ENCODE measurements around the gene PAOX.
"Not testable (repeated sequence)": the region's sequence is repeated elsewhere in the genome, so short reads cannot be mapped to it uniquely, and the experiment has no call there.

The PAOX gene

DNA sequence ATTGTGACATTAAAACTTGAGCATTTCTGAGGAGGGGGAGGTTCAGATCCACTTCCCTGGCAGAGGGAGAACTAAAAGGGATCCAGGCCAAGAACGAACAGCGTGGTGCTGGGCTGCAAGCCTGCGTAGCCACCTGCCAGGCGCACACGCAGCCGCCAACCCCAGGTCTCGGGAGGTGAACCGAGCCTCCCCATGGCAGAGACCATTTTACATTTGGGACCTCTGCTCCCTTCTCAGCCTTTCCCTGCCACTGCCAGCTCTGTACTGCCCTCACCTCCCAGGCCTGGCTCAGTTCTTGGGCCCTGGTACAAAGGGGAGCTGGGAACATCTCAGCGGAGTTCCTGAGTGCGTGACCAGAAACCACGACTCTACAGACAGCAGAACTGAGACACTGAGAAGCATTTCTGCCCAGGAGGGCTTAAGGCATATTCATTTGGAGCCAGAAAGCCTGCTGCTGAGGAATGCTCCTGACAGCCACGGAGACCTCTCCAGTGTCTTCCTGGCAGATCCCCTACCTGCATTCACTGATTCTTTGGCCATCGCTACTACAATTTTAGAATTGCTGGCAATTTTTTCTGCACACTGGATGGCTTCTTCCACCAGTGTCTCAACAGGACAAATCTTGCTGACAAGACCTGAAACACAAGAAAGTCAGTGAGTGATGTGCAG, 13.5 kb upstream of the PAOX start:
- DNase-seq, result no peak

DNA sequence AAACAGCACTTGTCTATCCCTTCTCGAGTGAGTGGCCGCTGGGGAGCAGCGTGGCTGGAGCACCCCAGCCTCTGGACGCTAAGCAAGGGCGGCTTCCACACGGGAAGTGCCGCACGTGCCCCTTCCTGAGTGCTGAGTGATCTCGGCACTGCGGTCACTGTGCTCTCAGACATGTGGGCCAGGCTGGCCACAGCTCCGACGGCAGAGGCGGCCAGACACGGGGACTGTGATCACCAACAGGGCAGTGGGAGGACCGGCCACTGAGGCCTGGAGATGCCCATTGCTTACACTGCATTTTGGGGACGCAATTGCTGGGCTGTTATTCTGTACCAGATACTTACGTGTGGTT, 13.0 kb upstream of the PAOX start:
- no peak for DNase-seq

DNA sequence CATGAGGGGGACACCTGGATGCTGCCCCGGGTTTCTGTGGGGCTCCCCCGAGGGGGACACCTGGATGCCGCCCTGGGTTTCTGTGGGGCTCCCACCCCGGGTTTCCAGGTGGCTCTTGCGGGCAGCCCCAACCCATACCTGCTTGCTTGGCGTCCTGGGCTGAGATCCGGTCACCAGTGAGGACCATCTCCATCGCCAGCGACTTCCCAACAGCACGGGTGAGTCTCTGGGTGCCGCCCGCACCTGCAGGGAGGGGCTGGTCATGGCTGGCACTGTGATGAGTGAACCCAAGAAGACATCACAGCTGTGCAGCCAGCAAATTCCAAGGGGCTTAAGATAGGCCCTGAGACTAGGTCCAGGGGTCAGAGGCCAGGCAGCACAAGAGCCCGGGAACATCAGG, 12.3 kb upstream of the PAOX start:
- no peak for DNase-seq

DNA sequence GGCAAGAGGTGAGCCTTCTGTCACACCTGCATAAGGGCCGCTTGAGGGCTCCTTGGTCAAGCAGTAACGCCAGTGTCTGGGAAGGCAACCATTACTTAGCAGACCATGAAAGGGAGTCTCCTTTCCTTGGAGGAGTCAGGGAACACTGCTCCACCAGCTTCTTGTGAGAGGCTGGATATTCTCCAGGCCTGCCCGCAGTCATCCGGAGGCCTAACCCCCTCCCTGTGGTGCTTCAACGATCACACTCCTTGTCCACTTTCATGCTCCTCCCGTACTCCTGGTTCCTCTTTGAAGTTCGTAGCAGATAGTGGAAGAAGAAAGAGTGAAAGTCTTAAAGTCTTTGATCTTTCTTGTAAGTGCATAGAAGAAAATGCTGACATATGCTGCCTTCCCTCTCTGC, 11.6 kb upstream of the PAOX start:
- not testable (repeated sequence) for DNase-seq

DNA sequence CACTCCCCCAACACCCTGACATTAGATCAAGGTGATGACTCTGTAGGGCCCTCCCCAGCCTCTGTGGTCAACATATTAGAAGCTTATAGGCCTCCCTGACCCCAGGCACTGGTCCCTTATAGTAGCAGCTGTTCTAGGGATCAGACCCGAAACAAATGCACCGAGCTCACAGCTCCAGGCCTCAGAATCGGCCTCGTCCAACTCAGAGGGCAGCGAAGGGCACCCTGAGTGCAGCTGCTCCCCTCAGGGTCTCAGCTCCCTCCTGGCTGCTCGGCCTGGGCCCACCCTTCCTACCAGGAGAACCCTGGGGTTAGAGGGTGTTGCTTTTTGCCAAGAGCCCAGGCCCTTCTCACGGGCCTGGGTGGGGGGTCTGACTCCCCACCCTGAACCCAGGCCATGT, 10.9 kb upstream of the PAOX start:
- no peak for DNase-seq

DNA sequence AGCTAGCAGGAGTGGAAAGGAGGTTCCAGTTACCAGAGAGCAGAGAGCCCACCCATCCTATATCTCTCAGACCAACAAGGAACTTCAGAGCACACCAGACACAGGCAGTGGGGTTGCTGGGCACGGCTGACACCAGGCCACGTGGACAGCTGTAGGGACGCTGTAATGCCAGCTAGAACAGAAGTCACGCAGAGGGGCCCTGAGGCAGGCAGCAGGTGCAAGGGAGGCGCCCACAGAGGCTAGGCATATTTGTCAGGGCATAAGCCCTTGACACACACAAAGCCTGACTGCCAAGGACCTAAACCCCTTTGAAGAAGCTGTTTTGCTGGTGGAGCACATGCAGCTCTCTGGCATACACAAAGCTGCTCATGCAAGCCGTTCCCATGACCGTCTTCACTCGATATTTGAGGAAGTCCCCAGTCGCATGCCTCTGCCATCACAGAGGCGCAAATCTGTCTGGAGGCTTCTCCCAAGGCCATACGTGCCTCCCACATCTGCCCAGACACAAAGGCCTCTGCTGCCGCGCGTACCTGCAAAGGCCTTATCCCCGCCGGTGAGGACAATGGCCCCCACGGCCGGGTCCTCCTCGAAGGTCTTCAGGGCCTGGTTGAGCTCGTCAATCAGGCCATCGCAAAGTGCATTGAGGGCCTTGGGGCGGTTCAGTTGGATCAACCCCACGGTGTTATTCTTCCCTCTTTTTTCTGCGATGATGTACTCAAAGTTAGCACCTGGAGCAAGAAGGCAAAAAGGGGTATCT, 8.9 kb upstream of the PAOX start:
- no peak for DNase-seq

DNA sequence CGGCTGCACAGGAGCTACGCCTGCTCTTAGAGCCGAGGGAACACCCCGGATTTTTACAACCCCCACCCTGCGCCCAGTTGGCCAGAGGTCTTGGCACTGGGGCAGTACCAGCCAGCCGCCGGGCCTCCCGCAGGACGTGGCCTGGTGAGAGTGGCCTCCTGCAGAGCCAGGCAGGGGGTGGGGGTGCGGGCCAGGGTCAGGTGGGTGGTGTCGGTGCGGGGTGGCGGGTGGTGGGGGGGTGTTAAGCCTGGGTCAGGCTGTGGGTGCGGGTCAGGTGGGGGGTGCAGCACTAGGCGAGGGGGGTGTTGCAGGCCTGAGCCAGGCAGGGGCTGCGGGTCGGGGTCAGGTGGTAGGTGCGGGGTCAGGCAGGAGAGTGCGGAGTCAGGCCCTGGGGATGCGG, 6.6 kb upstream of the PAOX start:
- no peak for DNase-seq

DNA sequence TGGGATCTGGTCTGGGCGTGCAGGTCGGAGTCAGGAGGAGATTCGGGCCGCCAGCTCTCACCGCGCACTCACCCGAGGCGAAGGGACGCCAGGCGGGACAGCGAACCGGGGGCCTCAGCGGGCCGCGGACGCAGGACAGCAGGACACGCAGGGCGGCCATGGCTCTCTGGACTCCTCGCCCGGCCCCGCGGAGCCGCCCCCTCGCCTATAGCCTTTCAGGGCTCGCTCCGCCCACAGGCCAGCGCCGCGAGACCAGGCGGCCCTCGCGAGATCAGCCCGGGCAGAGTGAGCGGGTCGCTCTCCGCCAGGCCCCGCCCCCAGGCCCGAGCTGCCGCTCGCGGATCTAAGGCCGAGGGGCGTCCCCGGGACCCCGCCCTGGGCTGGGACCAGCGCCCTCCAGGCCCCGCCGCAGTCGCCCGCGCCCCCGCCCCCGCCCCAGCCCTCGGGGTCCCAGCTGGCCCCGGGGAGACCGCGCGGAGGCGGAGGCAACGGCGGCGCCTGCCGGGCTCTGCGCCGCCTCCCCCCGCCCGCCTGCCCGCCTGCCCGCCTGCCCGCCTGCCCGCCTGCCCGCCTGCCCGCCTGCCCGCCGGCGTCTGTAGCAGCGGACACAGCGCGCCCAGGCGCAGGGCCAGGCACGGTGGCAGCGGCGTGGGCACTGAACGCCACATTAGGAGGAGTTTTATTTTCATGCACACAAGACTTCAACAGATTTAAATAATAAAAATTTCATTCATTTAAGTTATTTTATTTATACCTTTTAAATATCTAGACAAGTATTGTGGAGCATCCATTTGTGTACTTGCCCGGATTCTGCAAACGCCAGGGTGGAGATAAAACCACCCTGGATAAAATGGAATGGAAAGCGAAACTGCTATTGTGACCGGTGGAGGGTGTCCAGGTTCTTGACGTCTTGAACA, 5.6 kb upstream of the PAOX start, which contains the start of gene ECHS1:
Gene ECHS1 (minus strand): TSS at position 181 of the 917 bp plus-strand sequence. CDS start 21 bp downstream, at position 160.
- DNase-seq, result peak; percentile 81

DNA sequence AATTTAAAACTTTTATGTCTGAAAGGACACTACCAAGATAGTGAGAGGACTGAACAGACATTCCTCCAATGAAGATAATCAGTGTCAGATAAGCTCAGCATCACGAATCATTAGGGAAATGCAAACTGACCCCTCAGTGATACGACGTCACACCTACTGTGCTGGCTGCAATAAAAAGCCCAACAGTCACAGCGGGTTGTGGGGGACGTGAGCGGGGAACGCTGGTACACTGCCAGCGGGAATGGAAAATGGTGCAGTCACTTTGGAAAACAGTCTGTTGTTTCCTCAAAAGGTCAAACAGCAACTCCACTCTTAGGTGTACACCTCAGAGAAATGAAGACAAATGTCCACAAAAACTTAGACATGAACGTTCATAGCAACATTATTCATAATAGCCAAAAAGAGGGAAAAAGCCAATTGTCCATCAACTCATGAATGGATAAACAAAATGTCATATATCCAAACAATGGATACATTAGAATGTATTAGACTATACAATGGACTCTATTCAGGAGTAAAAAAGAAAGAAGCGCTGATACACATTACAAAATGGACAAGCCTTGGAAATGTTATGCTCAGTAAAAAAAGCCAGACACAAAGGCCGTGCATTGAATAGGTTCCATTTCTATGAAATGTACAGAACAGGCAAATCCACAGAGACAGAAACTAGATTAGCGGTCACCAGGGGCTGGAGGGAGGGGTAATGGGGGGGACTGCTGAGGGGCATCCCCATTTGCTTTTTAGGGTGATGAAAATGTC, 3.5 kb upstream of the PAOX start:
- DNase-seq, result no peak

DNA sequence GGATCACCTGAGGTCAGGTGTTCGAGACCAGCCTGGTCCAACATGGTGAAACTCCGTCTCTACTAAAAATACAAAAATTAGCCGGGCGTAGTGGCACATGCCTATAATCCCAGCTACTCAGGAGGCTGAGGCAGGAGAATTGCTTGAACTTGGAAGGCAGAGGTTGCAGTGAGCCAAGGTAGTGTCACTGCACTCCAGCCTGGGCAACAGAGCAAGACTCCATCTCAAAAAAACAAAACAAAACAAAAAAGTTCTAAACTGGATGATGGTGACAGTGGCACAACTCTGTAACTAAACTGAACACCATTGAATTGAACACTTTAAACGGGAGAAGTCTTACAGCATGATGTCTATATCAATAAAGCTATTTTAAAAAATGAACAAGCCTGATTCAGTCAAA, 2.9 kb upstream of the PAOX start:
- not testable (repeated sequence) for DNase-seq

DNA sequence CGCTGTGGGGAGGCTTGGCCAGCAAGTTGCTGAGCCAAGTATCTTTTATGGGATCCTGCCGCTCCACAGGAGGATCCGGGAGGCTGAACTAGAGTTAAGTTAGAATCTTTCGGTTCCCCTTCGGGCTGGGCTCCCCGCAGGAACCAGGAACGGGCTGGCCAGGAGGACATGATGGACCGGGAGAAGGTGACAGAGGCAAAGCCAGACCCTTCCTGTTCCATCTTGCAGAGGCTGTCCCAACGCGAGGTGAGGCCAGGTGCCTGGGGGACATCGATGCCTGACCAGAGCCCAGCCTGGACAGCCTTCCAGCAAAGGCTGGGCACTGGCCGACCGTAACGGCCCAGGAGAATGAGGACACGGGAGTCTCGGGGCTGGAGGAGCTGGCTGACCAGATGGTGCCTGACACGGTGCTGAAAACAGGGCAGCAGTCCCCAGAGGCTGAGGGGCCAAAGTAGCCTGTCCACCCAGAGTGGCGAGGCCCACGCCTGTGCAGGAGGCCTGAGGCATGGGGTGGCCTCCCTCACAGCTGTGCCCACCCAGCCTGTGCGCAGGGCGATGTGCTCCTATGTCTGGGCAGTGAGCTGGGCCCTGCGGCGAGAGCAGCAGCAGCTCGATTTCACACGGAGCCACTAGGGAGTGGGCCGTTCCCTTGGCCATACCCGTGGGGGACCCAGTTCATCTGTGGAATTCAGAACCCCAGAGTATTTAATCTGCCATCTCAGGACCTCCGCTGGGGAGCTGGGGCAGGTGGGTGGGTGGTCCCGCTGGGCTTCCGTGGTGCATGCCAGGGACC, 1.8 kb upstream of the PAOX start:
- no peak for DNase-seq

DNA sequence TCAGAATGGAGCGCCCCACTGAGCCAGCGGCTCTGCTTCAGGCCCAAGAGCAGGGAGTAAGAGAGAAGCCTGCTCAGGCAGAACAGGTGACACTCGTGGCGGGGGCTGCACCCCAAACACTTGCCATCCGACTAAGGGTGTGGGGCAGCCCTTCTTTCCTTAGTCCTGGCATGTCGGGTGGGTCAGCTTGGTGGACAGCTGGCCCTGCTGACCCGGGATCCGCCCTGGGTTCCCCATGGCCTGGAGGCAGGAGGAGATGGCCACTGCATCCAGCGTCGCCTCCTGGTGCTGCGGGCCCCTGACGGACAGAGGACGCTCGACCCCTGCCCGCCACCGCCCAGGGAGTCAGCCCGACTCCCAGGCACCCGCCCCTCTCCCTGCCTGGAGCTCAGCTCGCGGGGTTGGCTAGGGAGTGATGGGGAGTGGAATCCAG, 1.2 kb upstream of the PAOX start:
- DNase-seq, result no peak

DNA sequence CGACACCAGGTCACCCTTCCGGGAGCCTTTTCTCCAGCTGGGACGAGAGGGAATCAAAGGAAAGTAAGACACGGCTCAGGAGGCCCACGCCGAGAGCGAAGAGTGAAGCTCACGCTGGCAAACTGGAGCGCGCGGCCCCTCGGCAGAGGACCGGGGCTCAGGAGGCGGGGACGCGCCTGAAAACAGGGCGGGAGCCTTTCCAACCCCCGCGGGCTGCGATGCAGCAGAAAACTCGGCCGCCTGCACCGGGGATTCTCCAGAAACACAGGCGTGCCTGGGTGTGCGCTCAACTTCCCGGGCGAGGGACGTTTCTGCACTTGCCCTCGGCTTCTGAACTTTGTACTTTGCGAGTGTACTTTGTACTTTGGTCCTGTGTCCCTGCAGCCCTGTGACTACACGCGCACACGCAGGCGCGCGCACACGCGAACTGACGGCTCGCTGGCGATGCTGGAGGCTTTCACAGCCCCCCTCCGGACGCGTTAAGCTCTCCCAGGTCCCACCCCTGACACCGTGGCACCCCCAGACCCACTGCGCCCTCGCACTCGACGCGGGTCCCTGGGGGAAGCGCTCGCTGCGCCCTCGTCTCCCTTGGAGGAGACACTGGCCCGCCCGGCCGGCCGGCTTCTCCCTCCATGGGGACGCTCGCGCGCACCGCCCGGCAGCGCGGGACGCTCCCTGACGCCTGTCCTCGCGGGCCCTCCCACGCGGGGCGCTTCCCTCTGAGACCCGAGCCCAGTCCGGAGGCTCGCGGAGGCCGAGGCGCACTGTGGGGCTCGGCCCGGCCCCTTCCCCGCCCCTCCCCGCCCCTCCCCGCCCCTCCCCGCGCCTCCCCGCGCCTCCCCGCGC, 588 bp upstream of the PAOX start:
- DNase-seq, result no peak

DNA sequence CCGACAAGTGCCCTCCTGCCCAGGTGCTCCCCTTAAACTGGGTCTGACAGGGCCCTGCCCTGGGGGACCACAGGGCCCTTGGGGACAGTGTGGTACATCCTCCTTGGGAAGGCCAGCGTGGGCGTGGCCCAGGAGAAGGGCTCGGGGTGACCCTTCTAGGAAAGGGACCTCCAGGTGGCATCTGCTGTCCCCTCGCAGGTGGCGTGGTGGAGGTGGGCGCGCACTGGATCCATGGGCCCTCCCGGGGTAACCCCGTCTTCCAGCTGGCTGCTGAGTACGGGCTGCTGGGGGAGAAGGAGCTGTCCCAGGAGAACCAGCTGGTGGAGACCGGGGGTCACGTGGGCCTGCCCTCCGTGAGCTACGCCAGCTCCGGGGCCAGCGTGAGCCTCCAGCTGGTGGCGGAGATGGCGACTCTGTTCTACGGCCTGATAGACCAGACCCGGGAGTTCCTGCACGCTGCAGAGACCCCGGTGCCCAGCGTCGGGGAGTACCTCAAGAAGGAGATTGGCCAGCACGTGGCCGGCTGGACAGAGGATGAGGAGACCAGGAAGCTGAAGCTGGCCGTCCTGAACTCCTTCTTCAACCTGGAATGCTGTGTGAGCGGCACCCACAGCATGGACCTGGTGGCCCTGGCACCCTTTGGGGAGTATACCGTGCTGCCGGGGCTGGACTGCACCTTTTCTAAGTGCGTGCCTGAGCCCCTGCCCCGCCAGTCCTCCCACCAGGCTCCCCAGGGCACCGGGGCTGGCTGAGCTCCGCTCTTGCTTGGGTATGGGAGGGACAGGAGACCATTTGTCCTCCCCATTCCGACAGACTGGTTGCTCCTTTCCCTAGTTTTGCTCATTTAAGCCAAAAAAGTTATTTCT, 972 bp downstream of the PAOX start:
- DNase-seq, result no peak

DNA sequence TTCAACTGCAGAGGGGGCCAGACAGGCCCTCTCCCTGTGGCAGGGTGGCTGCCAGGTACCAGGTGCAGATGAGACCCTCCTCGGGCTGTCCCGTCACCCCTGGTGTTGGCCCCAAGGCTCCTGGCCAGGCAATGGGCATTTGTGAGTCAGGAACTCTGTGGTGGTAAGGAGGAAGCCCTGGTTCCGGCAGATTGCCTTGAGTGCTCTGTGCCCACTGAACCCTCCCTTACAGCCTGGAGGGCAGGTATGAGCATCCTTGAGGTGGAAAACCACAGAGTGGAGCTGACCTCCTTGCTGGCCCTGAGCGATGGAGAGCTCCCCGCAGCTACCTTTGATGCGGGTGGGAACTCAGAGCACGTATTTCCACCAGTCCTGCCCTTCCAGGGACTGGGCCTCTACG, 2.0 kb downstream of the PAOX start:
- no peak for DNase-seq

DNA sequence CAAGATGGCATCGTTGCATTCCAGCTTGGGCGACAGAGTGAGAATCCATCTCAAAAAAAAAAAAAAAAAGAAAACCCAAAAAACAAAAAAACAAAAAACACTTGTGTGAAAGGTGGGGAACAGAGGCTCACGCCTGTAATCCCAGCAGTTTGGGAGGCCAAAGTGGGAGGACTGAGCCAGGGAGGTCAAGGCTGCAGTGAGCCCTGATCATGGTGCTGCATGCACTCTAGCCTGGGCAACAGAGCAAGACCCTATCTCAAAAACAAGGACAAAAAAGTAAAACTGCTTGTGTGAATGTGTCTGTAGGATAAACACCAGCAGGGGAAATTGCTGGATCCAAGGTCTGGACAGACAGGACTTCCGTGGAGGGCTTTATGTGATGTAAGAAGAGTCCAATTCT, 4.5 kb downstream of the PAOX start:
- DNase-seq, result no peak

DNA sequence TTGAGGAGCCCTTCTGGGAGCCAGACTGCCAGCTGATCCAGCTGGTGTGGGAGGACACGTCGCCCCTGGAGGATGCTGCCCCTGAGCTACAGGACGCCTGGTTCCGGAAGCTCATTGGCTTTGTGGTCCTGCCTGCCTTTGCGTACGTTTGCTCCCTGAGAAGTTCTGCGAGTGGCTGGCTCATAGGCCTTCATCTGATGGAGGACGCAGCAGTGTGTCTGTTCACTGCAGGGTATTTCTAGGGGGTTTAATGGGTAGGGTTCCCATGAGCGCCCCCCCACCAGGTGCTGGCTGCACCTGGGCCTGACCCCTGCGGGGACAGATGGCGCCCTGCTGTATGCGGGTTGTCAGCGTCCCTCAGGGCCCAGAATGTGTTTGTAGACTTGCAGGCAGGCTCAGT, 5.0 kb downstream of the PAOX start:
- DNase-seq, result no peak

DNA sequence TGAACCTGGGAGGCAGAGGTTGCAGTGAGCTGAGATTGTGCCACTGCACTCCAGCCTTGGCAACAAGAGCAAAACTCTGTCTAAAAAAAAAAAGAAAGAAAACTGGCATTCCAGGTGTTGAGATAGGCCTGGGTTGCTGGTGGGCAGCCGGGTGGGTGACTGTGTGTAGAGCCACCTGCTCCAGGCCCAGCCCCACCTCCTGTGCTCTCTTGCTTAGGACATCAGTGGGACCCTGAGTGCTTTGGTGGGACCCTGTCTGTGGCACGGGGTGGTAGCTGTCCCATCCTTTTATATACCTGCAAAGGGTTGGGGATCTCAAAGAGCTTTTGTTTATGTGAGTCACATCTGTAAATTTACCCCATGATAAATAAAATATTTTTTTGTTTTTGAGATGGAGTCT, 6.2 kb downstream of the PAOX start:
- DNase-seq, result no peak

DNA sequence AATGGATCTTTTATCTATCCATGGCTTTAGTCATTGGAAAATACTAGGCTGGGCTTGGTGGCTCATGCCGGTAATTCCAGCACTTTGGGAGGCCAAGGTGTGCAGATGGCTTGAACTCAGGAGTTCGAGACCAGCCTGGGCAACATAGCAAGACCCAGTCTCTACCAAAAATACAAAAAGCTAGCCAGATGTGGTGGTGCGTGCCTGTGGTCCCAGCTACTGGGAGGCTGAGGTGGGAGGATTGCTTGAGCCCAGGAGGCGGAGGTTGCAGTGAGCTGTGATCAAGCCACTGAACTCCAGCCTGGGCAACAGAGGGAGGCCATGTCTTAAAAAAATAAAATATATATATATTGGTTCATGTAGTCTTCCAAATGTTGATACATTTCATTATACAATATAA, 7.9 kb downstream of the PAOX start:
- not testable (repeated sequence) for DNase-seq
